ENCODE data around the gene CCDC102A. TPM values are rescaled to one million over a fixed set of nuclear protein-coding genes. Genes with fewer than 3 reads are reported as not detected.

CCDC102A gene
- total RNA-seq, 1 donor from 2014 or later, result 6.4 TPM

DNA sequence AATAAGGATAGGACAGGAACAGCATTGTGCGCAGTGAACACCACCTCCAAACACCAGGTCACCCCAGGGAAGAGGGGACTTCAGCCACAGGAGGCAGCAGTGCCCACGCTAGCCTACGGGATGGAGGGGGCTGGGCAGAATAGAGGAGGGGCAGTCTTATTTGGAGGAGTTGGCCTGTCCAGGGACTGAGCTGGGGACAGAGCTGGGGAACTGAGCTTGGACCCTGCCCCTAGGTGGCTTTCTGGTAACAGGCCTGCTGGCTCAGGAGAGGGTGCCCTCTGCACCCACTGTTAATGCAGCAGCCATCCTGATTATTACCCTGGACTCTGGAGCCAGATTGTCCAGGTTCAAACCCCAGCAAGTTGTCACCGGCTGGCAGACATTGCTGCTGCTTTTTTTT is 9.3 kb downstream of the CCDC102A start:
- peaks cover 51% of the 10 kb centered on the region for H3K27me3 Mint-ChIP-seq (ENCODE audit: low read depth)
- no peaks in the 10 kb centered on the region for H3K36me3 Mint-ChIP-seq (ENCODE audit: low read depth)
- H3K9me3 Mint-ChIP-seq, result no peaks in the 10 kb centered on the region
- no peak for DNase-seq (ENCODE audit: low read depth, low spot score)
- no peak overlapping the region for H3K4me3 Mint-ChIP-seq
- TF ChIP-seq, protein P1, sequence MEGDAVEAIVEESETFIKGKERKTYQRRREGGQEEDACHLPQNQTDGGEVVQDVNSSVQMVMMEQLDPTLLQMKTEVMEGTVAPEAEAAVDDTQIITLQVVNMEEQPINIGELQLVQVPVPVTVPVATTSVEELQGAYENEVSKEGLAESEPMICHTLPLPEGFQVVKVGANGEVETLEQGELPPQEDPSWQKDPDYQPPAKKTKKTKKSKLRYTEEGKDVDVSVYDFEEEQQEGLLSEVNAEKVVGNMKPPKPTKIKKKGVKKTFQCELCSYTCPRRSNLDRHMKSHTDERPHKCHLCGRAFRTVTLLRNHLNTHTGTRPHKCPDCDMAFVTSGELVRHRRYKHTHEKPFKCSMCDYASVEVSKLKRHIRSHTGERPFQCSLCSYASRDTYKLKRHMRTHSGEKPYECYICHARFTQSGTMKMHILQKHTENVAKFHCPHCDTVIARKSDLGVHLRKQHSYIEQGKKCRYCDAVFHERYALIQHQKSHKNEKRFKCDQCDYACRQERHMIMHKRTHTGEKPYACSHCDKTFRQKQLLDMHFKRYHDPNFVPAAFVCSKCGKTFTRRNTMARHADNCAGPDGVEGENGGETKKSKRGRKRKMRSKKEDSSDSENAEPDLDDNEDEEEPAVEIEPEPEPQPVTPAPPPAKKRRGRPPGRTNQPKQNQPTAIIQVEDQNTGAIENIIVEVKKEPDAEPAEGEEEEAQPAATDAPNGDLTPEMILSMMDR (conservative IDR thresholded peaks at IDR 0.05), result no peak
- H3K4me1 Mint-ChIP-seq, result peaks cover 23% of the 10 kb centered on the region
- H3K27ac Mint-ChIP-seq (ENCODE audit: unreplicated experiment), result no peak overlapping the region

DNA sequence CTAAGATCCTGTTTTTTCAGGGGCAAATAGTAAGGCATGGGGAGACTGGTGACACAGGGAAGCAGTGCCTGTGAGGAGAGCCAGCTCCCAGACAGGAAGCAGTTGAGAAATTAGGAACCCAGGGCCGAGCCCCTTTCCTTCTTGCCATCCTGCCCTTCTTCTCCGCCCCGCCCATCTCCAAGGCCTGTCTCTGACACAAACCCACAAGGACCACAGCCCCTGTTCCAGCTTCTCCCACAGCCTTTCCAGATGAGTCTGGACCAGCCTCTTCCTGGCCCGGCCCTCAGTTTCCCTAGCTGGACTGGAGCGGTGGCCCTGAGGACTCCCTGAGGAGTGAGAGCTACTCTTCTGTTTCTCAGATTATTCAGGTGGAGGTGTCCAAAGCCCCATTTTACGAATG is 9.9 kb downstream of the CCDC102A start:
- H3K4me3 Mint-ChIP-seq, result no peak overlapping the region
- H3K9me3 Mint-ChIP-seq, result no peaks in the 10 kb centered on the region
- H3K27ac Mint-ChIP-seq (ENCODE audit: unreplicated experiment), result no peak overlapping the region
- no peak for DNase-seq (ENCODE audit: low read depth, low spot score)
- peaks cover 21% of the 10 kb centered on the region for H3K4me1 Mint-ChIP-seq
- H3K36me3 Mint-ChIP-seq (ENCODE audit: low read depth), result no peaks in the 10 kb centered on the region
- H3K27me3 Mint-ChIP-seq (ENCODE audit: low read depth), result peaks cover 46% of the 10 kb centered on the region
- TF ChIP-seq, protein P1 (conservative IDR thresholded peaks at IDR 0.05), result no peak

DNA sequence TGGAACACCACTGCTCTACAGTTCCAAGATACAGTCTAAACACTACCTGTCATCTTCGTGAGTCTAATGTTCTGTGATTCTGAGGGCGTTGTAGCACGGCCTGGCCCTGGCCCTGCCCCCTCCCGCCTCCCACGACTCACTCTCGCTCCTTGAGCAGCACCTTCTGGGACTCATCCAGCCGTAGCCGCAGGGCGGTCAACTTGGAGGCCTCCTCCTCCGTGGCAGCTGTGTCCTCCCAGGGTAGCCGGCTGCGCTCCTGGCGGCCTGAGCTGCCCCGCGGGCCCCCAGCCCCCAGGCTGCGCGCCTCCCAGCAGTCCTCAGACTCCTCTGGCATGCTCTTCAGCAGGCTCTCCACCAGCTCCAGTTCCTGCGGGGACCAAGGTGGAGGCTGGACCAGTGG is 10.6 kb downstream of the CCDC102A start:
- H3K4me1 Mint-ChIP-seq, result peaks cover 17% of the 10 kb centered on the region
- DNase-seq (ENCODE audit: low read depth, low spot score), result no peak
- H3K36me3 Mint-ChIP-seq (ENCODE audit: low read depth), result no peaks in the 10 kb centered on the region
- peaks cover 39% of the 10 kb centered on the region for H3K27me3 Mint-ChIP-seq (ENCODE audit: low read depth)
- TF ChIP-seq, protein P1 (conservative IDR thresholded peaks at IDR 0.05), result no peak
- no peak overlapping the region for H3K27ac Mint-ChIP-seq (ENCODE audit: unreplicated experiment)
- no peak overlapping the region for H3K4me3 Mint-ChIP-seq
- no peaks in the 10 kb centered on the region for H3K9me3 Mint-ChIP-seq

DNA sequence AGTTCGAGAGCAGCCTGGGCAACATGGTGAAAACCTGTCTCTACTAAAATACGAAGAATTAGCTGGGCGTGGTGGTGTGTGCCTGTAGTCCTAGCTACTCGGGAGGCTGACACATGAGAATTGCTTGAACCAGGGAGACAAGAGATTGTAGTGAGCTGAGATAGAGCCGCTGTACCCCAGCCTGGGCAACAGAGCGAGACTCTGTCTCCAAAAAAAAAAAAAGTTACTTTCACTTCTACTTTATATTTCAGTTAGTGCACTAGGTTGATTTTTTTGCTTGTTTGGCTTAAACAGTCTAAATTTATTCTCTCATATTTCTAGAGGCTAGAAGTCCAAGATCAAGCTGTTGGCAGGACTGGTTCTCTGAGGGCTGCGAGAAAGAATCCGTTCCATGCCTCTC is 13.4 kb downstream of the CCDC102A start:
- DNase-seq (ENCODE audit: low read depth, low spot score), result no peak
- Mint-ChIP-seq H3K4me1 (peaks cover 4% of the 10 kb centered on the region), H3K27me3 (ENCODE audit: low read depth) (peaks cover 17% of the 10 kb centered on the region), H3K27ac (ENCODE audit: unreplicated experiment) (no peak overlapping the region), H3K9me3 (no peaks in the 10 kb centered on the region), H3K36me3 (ENCODE audit: low read depth) (no peaks in the 10 kb centered on the region), H3K4me3 (no peak overlapping the region)
- TF ChIP-seq, protein P1 (conservative IDR thresholded peaks at IDR 0.05), result no peak

DNA sequence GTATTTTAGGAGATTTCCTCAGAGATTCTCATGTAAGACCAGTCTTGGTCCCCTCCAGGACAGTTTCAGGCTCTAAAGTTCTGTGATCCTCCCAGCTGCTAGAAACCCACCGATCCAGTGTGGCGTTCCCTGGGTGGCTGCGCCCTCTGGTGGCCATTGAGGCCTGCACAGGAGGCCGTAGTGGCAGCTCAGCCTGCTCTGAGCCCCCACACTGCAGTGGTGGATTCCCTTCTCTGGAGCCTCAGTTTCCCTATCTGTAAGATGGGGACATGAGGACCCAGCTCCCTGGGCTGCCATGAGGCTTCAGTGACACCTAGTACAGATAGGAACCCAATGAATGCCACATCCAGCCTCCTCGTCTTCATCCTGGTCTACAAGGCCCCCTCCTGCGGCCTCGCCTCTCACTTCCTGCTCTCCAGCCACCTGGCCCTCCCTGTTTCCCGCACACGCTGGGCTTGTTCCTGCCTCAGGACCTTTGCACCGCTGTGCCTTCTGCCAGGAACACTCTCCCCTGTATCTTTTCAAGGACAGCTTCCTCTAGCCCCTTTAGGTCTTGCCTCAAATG is 16.5 kb downstream of the CCDC102A start:
- DNase-seq (ENCODE audit: low read depth, low spot score), result peak; percentile 90
- no peaks in the 10 kb centered on the region for H3K9me3 Mint-ChIP-seq
- TF ChIP-seq, protein P1 (conservative IDR thresholded peaks at IDR 0.05), result peak; percentile 99
- H3K27me3 Mint-ChIP-seq (ENCODE audit: low read depth), result no peaks in the 10 kb centered on the region
- H3K36me3 Mint-ChIP-seq (ENCODE audit: low read depth), result no peaks in the 10 kb centered on the region
- no peak overlapping the region for H3K4me3 Mint-ChIP-seq
- peaks cover 12% of the 10 kb centered on the region for H3K4me1 Mint-ChIP-seq
- no peak overlapping the region for H3K27ac Mint-ChIP-seq (ENCODE audit: unreplicated experiment)
